HG03097 (cell line): Measurements from ENCODE around the gene MED16.
"Not testable (repeated sequence)": the region's sequence is repeated elsewhere in the genome, so short reads cannot be mapped to it uniquely, and the experiment has no call there.

ENCODE experiments used
- ATAC-seq: cut with Tn5 transposase; IDR thresholded peaks from one replicate; pipeline ENCODE4 v1.9.1; 2021; ENCODE audit not compliant: unreplicated experiment, low FRiP score

Gene MED16

DNA sequence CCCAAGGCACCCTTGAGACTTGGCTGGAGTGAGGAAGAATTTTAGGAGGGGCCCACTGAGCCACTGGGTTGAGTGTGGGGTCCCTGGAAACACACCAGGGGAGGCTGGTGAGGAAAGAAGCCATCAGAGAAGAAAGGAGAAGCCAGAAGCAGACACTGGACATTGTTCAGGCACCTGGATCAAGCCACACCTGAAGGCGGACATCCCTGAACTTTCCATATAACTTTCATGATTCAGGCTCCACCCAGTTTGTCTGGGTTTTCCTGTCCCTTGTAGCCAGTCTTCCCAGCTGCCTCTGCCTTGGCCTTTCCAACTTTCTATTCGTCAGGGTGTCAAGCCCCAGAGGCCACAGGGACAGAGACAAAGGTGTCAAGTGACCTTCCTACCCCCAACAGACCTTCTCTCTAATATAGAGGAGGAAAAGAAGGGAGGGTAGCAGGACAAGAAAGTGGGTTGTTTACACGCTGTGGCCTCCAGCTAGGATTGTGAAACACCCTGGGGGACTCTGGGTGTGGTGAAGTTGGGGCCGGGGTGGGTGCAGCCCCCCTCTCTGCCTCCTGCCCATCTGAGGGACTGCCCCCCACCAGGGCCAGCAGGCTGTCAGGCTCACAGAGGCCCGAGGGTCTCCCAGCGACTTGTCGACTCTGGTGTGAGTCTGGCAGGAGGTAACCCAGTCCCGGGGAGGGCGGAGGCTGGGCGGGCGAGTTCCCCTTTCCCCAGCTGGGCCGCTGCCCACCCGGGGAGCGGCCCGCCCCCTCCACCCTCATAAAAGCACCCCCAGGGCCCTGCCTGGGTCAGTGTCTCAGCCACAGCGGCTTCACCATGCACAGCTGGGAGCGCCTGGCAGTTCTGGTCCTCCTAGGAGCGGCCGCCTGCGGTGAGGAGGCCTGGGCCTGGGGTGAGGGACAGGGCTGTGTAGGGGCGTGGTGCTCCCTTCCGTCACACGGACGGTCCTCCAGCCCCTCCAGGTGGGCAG is 33.8 kb downstream of the MED16 start, which contains the start of gene CFD:
Gene CFD (plus strand): TSS at position 797 of the 976 bp plus-strand sequence. CDS start 26 bp downstream, at position 823.
- ATAC-seq = no peak

DNA sequence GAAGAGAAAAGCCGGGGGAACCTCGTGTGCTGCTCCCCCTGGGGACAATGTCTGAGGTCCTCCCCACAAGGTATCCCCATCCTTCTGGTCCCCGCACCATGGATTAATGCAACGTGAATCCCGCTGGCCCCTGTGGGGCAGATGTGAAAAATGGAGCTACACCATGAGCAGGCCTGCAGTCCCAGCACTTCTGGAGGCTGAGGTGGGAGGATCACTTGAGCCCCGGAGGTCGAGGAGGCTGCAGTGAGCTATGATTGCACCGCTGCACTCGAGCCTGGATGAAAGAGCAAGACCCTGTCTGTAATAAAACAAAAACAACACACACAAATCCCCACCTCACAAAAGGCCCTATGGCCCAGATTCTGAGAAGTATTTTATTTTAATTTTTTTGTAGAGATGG is 34.7 kb downstream of the MED16 start:
- no peak for ATAC-seq

GRCh38 chr19:855566-856120 is 37.3 kb downstream of the MED16 start:
- ATAC-seq = no peak

DNA sequence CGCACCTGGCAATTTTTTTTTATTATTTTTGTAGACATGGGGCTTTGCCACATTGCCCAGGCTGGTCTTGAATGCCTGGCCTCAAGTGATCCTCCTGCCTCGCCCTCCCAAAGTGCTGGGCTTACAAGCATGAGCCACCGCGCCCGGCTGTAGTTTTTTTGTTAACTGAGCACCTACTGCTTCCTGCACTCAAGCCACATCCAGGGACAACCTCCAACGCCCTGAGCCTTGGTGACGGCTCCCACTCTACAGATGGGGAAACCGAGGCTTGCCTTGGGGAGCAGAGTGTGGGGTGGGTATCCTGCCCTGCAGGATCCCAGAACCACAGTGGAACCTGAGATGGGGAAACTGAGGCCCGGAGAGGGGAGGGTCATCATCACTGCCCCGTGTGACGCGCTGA is 37.8 kb downstream of the MED16 start:
- no peak for ATAC-seq

DNA sequence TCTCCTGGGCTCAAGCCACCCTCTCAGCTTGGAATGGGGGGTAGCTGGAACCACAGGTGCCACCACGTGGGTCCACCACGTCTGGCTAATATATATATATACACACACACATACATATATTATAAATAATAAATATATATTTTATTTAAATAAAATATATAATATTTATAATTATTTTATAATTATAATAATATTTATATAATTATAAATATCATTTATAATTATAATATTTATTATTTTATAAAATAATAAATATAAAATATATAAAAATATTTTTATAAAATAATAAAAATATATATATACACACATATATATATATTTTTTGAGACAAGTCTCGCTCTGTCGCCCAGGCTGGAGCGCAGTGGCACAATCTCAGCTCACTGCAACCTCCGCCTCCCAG is 38.4 kb downstream of the MED16 start:
- no peak for ATAC-seq

- not testable (repeated sequence) for ATAC-seq
These were observed 39.3 kb downstream of the MED16 start for GRCh38 chr19:853614-854220.

DNA sequence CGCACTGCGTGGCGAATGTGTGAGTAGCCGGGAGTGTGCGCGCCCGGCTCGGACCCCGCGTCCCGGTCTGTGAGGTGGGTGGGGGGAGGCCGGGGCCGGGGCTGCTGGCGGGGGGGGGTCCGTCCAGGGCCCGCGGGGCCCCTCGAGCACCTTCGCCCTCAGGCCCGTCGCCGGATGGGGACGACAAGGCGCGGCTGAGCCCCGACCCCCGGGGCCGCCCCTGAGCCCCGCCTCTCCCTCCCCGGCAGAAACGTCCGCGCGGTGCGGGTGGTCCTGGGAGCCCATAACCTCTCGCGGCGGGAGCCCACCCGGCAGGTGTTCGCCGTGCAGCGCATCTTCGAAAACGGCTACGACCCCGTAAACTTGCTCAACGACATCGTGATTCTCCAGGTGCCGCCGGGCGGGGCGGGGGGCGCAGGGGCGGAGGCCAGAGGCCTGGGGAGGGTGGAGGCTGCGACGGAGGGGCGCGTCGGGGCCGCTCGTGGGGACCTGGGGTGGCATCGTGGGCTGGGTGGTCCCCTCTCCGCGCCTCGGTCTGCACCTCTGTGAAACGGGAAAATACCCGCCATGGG is 39.9 kb downstream of the MED16 start:
- ATAC-seq = no peak

DNA sequence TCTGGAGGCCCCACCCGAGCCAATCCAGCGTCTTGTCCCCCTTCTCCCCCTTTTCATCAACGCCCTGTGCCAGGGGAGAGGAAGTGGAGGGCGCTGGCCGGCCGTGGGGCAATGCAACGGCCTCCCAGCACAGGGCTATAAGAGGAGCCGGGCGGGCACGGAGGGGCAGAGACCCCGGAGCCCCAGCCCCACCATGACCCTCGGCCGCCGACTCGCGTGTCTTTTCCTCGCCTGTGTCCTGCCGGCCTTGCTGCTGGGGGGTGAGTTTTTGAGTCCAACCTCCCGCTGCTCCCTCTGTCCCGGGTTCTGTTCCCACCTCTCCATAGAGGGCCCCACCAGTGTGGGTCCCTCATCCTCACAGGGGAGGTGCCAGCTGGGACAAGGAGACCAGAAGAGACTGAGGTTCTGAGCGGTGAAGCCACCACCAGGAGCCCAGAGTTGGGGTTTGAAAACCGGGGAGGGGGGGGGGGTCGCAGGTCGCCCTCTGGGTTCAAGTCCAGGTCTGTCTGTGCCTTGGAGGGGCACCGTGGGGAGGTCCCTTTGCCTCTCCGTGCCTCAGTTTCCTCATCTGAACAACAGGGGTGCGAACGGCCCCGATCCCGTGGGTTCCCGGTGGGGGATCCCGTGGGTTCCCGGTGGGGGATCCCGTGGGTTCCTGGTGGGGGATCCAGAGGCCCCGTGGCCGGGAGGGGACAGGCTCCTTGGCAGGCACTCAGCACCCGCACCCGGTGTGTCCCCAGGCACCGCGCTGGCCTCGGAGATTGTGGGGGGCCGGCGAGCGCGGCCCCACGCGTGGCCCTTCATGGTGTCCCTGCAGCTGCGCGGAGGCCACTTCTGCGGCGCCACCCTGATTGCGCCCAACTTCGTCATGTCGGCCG is 40.6 kb downstream of the MED16 start, which contains the start of gene ELANE:
Gene ELANE (plus strand): TSS at position 168 of the 878 bp plus-strand sequence. CDS start 26 bp downstream, at position 194.
- ATAC-seq = no peak

- no peak for ATAC-seq
These were observed 42.0 kb downstream of the MED16 start for GRCh38 chr19:850979-851335.

GRCh38 chr19:850221-850978 is 42.6 kb downstream of the MED16 start:
- ATAC-seq = no peak

DNA sequence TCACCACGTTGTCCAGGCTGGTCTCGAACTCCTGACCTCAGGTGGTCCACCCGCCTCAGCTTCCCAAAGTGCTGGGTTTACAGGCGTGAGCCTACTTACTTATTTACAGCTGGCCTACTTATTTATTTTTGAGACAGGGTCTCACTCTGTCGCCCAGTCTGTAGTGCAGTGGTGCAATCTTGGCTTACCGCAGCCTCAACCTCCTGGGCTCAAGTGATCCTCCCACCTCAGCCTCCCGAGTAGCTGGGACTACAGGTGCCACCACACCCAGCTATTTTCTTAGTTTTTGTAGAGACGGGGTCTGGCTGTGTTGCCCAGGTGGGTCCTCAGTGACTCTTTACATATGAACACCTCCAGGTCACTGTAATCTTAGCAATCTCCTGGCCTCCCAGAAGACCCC is 43.8 kb downstream of the MED16 start:
- ATAC-seq = not testable (repeated sequence)

DNA sequence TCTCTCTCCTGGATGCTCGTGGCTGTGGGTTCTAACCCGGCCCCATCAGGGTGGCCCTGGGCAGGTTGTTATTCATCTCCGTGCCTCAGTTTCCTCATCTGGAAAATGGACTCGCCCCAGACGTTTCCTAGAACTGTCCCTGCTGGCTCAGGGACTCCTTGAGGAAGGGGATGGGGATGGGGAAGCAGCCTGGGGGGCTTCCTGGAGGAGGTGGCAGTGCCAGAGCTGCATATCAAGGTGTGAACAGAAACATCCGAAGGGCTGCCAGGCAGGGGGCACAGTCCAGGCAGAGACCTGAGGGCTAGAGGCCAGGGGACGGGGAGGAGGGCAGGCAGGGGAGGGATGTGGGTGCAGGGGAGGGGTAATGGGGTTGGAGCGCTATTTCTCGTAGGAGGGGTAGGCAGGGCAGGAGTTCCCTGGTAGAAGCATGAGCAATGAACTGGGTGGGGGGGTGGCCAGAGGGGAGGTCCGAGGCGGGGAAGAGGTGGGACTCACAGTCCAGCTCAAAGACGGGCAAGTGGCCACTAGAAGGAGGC is 44.5 kb downstream of the MED16 start:
- ATAC-seq = no peak

GRCh38 chr19:845707-846521 is 47.1 kb downstream of the MED16 start:
- no peak for ATAC-seq

DNA sequence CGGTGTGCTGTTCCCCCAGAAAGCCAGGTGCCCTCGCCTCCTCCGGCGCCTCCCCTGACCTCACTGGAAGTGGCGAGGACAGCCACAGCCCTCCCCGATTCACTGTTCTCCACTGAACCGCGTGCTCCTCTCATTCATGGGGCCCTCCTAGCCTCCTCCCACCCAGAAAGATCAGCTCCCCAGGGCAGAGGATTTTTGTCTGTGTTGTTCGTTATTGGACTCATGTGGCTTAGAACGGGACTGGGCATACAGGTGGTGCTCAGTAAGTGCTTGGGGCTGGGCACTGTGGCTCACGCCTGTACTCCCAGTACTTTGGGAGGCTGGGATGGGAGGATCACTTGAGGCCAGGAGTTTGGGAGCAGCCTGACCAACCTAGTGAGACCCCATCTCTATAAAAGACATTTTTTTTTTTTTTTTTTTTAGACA is 48.4 kb downstream of the MED16 start:
- no peak for ATAC-seq

DNA sequence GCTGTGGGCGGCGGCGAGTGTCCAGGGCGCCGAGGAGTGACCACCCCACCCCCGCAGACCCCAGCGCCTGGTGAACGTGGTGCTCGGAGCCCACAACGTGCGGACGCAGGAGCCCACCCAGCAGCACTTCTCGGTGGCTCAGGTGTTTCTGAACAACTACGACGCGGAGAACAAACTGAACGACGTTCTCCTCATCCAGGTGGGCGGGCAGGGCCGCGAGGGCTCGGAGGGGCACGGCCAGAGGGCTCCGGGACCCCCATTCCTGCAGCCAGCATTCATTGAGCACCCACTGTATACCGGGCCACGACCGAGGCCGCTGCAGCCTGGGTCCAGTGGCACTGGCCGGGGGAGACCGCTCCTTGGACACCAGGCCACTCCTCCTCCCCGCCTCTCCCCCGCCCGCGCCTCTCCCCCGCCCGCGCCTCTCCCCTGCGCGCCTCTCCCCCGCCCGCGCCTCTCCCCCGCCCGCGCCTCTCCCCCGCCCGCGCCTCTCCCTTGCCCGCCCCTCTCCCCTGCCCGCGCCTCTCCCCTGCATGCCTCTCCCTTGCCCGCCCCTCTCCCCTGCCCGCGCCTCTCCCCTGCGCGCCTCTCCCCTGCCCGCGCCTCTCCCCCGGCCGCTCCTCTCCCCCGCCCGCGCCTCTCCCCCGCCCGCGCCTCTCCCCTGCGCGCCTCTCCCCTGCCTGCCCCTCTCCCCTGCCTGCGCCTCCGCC is 49.0 kb downstream of the MED16 start:
- no peak for ATAC-seq

DNA sequence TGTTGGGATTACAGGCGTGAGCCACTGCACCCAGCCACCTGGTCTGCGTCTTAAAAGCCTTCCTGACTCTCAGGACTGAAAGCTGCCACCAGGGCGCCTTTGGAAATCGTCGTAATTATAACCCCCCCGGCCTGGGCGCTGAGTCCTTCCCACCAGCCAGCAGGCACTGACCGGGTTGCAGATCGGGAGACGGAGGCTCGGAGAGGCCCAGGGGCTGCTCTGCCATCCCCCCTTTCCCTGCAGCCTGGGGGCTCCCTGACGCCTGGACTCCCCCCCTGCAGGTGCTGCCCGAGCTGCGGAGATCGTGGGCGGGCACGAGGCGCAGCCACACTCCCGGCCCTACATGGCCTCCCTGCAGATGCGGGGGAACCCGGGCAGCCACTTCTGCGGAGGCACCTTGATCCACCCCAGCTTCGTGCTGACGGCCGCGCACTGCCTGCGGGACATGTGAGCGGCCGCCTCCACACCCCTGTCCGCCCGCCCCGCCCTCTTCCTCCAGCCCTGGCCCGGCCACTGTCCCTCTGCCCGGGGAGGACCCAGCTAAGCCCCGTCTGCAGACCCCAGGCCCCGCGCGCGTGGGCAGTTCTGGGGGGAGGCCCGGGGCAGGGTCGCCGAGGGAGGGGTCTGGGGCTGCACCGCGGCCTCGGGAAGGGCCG is 49.7 kb downstream of the MED16 start:
- no peak for ATAC-seq

- ATAC-seq = not testable (repeated sequence)
These were observed 50.2 kb downstream of the MED16 start for GRCh38 chr19:842802-843179.
